Hematopoietic multipotent progenitor cell treated with erythropoietin and hydrocortisone succinate and interleukin-3 and kit ligand, for 15 days (in vitro differentiated cells): ENCODE data around the gene ROR2.

Experiments used
- DNase-seq: peaks from one replicate; pipeline ENCODE4 v3.0.0-alpha.2; 2015; ENCODE audit warnings: low spot score

Gene ROR2

GRCh38 chr9:91948597-91949391, 1.2 kb downstream of the ROR2 start:
- DNase-seq, result no peak

GRCh38 chr9:91948101-91948596, 1.9 kb downstream of the ROR2 start:
- DNase-seq, result no peak

GRCh38 chr9:91946653-91947488, 3.2 kb downstream of the ROR2 start:
- no peak for DNase-seq

GRCh38 chr9:91946196-91946595, 3.8 kb downstream of the ROR2 start:
- DNase-seq, result no peak

GRCh38 chr9:91945277-91946085, 4.5 kb downstream of the ROR2 start:
- DNase-seq, result no peak

GRCh38 chr9:91944711-91945110, 5.3 kb downstream of the ROR2 start:
- DNase-seq, result no peak

GRCh38 chr9:91943478-91944470, 6.3 kb downstream of the ROR2 start:
- DNase-seq, result no peak

GRCh38 chr9:91942201-91942600, 7.8 kb downstream of the ROR2 start:
- no peak for DNase-seq

GRCh38 chr9:91939978-91940377, 10.1 kb downstream of the ROR2 start:
- DNase-seq, result no peak

GRCh38 chr9:91937727-91938126, 12.3 kb downstream of the ROR2 start:
- no peak for DNase-seq

- DNase-seq, result no peak
Measured at GRCh38 chr9:91937056-91937455, 13.0 kb downstream of the ROR2 start.

GRCh38 chr9:91935805-91936514, 14.1 kb downstream of the ROR2 start:
- no peak for DNase-seq

GRCh38 chr9:91935066-91935749, 14.8 kb downstream of the ROR2 start:
- DNase-seq, result no peak

- no peak for DNase-seq
Measured at GRCh38 chr9:91934654-91935053, 15.4 kb downstream of the ROR2 start.

GRCh38 chr9:91933556-91934352, 16.3 kb downstream of the ROR2 start:
- DNase-seq, result no peak

- no peak for DNase-seq
Measured at GRCh38 chr9:91930475-91930874, 19.6 kb downstream of the ROR2 start.

- DNase-seq, result no peak
Measured at GRCh38 chr9:91929331-91929730, 20.7 kb downstream of the ROR2 start.

GRCh38 chr9:91927922-91928510, 22.0 kb downstream of the ROR2 start:
- no peak for DNase-seq

- DNase-seq, result no peak
Measured at GRCh38 chr9:91924090-91924489, 25.9 kb downstream of the ROR2 start.
